GM10248 (cell line): ENCODE results near the gene TXNL1.
"Not testable (repeated sequence)": the region's sequence is repeated elsewhere in the genome, so short reads cannot be mapped to it uniquely, and the experiment has no call there.

Experiments used
- CTCF ChIA-PET: fragments of 300-600 bp; sonication (Branson Sonifier 250); formaldehyde crosslinking; extraction: SDS; loops from one replicate; lab custom pipeline; 2021; ENCODE audit warnings: antibody characterized with exemption; lab: Yijun Ruan, JAX
- POLR2A ChIA-PET: fragments of 350-650 bp; sonication (Branson Sonifier 250); formaldehyde crosslinking; extraction: SDS; loops from one replicate; lab custom pipeline; 2020; ENCODE audit warnings: antibody characterized with exemption; lab: Yijun Ruan, JAX
- DNase-seq: peaks from one replicate; pipeline ENCODE4 v3.0.0; 2012; ENCODE audit errors: extremely low spot score
- CTCF ChIP-seq: IDR thresholded peaks from 2 replicates; pipeline ENCODE4 v1.5.1; 2012; ENCODE audit warnings: mild to moderate bottlenecking, low read depth; ENCODE audit errors: extremely low read depth, missing control alignments, control extremely low read depth

TXNL1 gene

DNA sequence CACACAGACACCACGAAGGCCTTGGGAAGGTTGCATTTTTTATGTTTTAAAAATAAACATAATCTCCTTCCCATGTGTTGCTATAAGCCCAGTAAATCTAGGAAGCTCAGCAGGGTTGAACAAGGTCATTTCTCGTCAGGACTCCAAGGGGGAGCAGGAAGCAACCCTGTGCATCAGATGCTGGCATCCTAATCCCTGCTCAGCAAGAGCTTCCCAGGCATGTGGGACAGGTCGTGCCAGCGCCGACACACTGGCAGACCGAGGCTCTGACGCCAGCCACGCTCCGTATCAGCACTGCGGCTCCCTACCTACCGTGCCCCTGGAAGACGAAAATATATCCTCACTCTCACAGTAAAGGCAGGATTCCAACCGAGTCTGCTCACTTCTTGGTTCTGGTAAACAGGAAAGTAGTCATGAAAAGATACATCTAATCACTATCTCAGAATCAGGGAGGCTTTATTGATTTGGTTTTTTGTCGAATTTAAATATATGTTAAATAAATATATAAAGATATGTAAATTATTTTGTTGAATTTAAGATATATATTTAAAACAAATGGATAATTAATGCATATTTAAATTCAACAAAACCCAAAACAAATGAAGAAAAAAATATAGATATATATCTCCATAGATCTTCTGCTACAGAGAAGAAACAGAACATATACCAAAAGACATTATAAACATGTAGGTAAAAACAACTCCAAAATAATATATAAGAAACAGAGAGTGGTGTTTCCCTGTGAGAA lies 61.4 kb downstream of the TXNL1 start:
- no peak for TF ChIP-seq CTCF
- ChIA-PET CTCF (interaction anchor here (0.8 to 3.1 kb wide), 14 partner anchors 8 to 1342 kb away, joined by 3 to 12 read pairs (median 4); no protein-coding TSS in a partner anchor), POLR2A (no interaction called here)
- no peak for DNase-seq

DNA sequence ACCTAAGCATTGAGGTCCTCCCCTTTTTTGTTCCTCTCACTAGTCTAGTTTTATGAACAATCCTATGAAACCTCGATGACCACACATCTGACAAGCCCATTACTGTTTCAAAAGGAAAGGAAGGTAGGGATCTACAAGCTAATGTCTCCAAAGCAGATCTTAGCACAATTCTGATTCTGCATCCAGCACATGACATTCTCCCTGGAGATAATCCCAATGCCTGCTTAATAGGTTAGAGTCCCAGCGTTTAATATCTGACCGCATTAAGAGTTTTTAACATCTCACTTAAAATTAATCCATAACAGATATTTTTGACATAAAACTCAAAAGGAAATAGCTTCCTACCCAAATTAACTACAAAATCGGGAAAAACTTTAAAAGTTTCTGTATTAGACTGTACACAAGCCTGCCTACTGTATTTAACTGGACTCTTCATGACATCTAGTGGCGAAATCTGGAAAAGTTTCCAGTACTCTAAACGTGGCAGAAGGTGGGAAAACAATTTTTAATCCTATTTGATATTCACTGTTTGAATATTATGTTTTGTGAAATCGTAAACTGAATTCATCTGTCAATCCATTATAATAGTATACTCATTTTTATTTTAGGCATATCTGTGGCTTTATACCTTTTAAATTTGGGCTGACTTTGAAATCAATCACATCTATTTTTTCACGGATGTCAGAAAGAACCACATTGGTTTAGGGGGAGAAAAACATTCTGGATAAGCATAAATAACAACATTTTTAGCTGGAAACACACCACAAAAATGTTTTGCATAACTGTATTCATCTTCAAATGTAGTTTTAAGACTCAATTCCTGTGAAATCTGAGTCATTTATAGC lies 62.4 kb downstream of the TXNL1 start:
- POLR2A ChIA-PET, result no interaction called here
- DNase-seq, result peak; percentile 48
- peak; percentile 32 for TF ChIP-seq CTCF
- CTCF ChIA-PET, result interaction anchor here (0.8 to 3.1 kb wide), 21 partner anchors 9 to 1342 kb away, joined by 3 to 12 read pairs (median 3); no protein-coding TSS in a partner anchor

- POLR2A ChIA-PET, result no interaction called here
- no peak for DNase-seq
- CTCF ChIA-PET, result interaction anchor here (0.8 to 2.7 kb wide), 9 partner anchors 9 to 1340 kb away, joined by 3 to 11 read pairs (median 4); no protein-coding TSS in a partner anchor
- TF ChIP-seq CTCF, result no peak
Measured at GRCh38 chr18:56574861-56575260, 63.5 kb downstream of the TXNL1 start.

DNA sequence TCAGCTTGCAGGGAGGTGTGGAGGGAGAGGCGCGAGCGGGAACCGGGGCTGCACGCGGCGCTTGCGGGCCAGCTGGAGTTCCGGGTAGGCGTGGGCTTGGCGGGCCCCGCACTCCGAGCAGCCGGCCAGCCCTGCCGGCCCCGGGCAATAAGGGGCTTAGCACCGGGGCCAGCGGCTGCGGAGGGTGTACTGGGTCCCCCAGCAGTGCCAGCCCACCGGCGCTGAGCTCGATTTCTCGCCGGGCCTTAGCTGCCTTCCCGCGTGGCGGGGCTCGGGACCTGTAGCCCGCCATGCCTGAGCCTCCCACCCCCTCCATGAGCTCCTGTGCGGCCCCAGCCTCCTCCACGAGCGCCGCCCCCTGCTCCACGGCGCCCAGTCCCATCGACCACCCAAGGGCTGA lies 66.1 kb downstream of the TXNL1 start:
- POLR2A ChIA-PET, DNase-seq, CTCF ChIA-PET: not testable (repeated sequence)

- TF ChIP-seq CTCF, result no peak
- ChIA-PET CTCF (no interaction called here), POLR2A (no interaction called here)
- no peak for DNase-seq
Measured at GRCh38 chr18:56570978-56571377, 67.4 kb downstream of the TXNL1 start.

GRCh38 chr18:56569416-56569815 lies 69.0 kb downstream of the TXNL1 start:
- no peak for DNase-seq
- TF ChIP-seq CTCF, result no peak
- CTCF ChIA-PET, result interaction anchor here (1.6 kb wide), 1 partner anchor 1154 kb away, joined by 4 read pairs; no protein-coding TSS in a partner anchor
- POLR2A ChIA-PET, result no interaction called here
